Loucy (cell line): Measurements from ENCODE around the gene LHX4.

Source experiments
- H2AFZ ChIP-seq: fragments of 200-600 bp; sonication (generic); 2 replicates; pipeline ENCODE4 v1.6.0; 2016; ENCODE audit warnings: antibody characterized with exemption, mild to moderate bottlenecking, low read length, moderate library complexity
- H3F3A ChIP-seq: fragments of 200-600 bp; 2 replicates; pipeline ENCODE4 v1.6.0; 2016; ENCODE audit warnings: antibody characterized with exemption, low read depth, mild to moderate bottlenecking
- H3K27me3 ChIP-seq: fragments of 200-600 bp; sonication (generic); 2 replicates; pipeline ENCODE4 v1.6.1; 2014; ENCODE audit warnings: low read length, mild to moderate bottlenecking; ENCODE audit not compliant: insufficient read depth, poor library complexity, severe bottlenecking
- H3K36me3 ChIP-seq: fragments of 200-600 bp; sonication (generic); 2 replicates; pipeline ENCODE4 v1.6.1; 2016; ENCODE audit warnings: low read length; ENCODE audit not compliant: insufficient read depth
- H3K4me1 ChIP-seq: fragments of 200-600 bp; sonication (generic); 2 replicates; pipeline ENCODE4 v1.5.1; 2014; ENCODE audit warnings: low read length, mild to moderate bottlenecking; ENCODE audit not compliant: insufficient read depth, poor library complexity, severe bottlenecking
- H3K4me2 ChIP-seq: fragments of 200-600 bp; sonication (generic); 2 replicates; pipeline ENCODE4 v1.6.0; 2014; ENCODE audit warnings: antibody characterized with exemption, low read length, low read depth, mild to moderate bottlenecking; ENCODE audit not compliant: poor library complexity, severe bottlenecking
- H3K4me3 ChIP-seq: fragments of 200-600 bp; sonication (generic); 2 replicates; pipeline ENCODE4 v1.5.1; 2014; ENCODE audit warnings: low read length, mild to moderate bottlenecking, mixed read lengths; ENCODE audit not compliant: poor library complexity, severe bottlenecking
- H3K79me2 ChIP-seq: fragments of 200-600 bp; sonication (generic); 2 replicates; pipeline ENCODE4 v1.6.1; 2014; ENCODE audit warnings: low read length; ENCODE audit not compliant: insufficient read depth
- H3K9ac ChIP-seq: fragments of 200-600 bp; sonication (generic); 2 replicates; pipeline ENCODE4 v1.6.0; 2014; ENCODE audit warnings: mild to moderate bottlenecking, low read depth, low read length, moderate library complexity; ENCODE audit not compliant: poor library complexity, severe bottlenecking
- H3K9me2 ChIP-seq: fragments of 200-600 bp; sonication (generic); replicated peaks from 2 replicates; pipeline ENCODE4 v1.6.1; 2016; ENCODE audit warnings: low read depth, low read length, mixed read lengths
- H3K9me3 ChIP-seq: fragments of 200-600 bp; sonication (generic); 2 replicates; pipeline ENCODE4 v1.6.1; 2014; ENCODE audit warnings: mild to moderate bottlenecking, antibody characterized with exemption, low read length, low read depth; ENCODE audit not compliant: insufficient read depth
- H4K20me1 ChIP-seq: fragments of 200-600 bp; sonication (generic); 2 replicates; pipeline ENCODE4 v1.6.0; 2014; ENCODE audit warnings: antibody characterized with exemption, low read length, mild to moderate bottlenecking; ENCODE audit not compliant: insufficient read depth, poor library complexity, severe bottlenecking
- EZH2phosphoT487 ChIP-seq: fragments of 200-600 bp; IDR thresholded peaks from 2 replicates; pipeline ENCODE4 v1.6.1; 2018; ENCODE audit warnings: antibody characterized with exemption, mild to moderate bottlenecking, moderate library complexity, borderline replicate concordance
- TF ChIP-seq, protein P1 (sequence below): fragments of 200-600 bp; sonication (generic); conservative IDR thresholded peaks from 2 replicates; pipeline ENCODE4 v1.5.1; 2014; ENCODE audit warnings: mild to moderate bottlenecking, antibody characterized with exemption, low read length

Gene LHX4

DNA sequence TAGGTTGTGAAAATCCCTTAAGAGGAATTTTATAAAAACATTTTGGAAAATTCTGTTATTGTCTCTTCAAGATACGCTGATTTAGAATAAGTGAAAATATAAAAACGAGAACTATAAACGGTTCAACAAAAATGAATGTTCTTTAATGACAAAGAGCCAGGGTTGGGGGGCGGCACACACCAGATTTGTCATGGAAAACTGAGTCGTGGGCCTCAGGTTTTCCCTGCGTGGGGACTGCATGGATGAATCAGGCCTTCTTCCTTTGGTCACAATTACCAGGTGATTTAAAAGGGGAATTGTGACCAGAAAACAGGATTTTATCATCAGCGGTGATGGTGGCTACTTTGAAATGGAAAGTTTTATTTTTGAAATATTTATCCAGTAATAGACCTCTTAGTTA is 8.6 kb downstream of the LHX4 start:
- Histone ChIP-seq H2AFZ (no peak overlapping the region), H3K4me3 (no peak overlapping the region), H3K9me3 (no peaks in the 10 kb centered on the region), H3F3A (no peaks in the 10 kb centered on the region), H3K79me2 (no peaks in the 10 kb centered on the region), H3K36me3 (no peaks in the 10 kb centered on the region), H3K4me1 (no peaks in the 10 kb centered on the region), H3K27me3 (no peaks in the 10 kb centered on the region), H3K9me2 (no peaks in the 10 kb centered on the region), H3K4me2 (no peak overlapping the region), H4K20me1 (no peaks in the 10 kb centered on the region), H3K9ac (no peak overlapping the region)
- TF ChIP-seq EZH2phosphoT487 = no peak
- TF ChIP-seq, protein P1, sequence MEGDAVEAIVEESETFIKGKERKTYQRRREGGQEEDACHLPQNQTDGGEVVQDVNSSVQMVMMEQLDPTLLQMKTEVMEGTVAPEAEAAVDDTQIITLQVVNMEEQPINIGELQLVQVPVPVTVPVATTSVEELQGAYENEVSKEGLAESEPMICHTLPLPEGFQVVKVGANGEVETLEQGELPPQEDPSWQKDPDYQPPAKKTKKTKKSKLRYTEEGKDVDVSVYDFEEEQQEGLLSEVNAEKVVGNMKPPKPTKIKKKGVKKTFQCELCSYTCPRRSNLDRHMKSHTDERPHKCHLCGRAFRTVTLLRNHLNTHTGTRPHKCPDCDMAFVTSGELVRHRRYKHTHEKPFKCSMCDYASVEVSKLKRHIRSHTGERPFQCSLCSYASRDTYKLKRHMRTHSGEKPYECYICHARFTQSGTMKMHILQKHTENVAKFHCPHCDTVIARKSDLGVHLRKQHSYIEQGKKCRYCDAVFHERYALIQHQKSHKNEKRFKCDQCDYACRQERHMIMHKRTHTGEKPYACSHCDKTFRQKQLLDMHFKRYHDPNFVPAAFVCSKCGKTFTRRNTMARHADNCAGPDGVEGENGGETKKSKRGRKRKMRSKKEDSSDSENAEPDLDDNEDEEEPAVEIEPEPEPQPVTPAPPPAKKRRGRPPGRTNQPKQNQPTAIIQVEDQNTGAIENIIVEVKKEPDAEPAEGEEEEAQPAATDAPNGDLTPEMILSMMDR = no peak

- Histone ChIP-seq H3K79me2 (no peaks in the 10 kb centered on the region), H2AFZ (no peak overlapping the region), H3K4me3 (no peak overlapping the region), H3K9me3 (no peaks in the 10 kb centered on the region), H3K9ac (no peak overlapping the region), H3F3A (no peaks in the 10 kb centered on the region), H4K20me1 (no peaks in the 10 kb centered on the region), H3K9me2 (no peaks in the 10 kb centered on the region), H3K36me3 (no peaks in the 10 kb centered on the region), H3K4me2 (no peak overlapping the region), H3K27me3 (no peaks in the 10 kb centered on the region), H3K4me1 (peaks cover under 1% of the 10 kb centered on the region)
- TF ChIP-seq, protein P1 = no peak
- no peak for TF ChIP-seq EZH2phosphoT487
Measured at GRCh38 chr1:180239145-180240096, 9.4 kb downstream of the LHX4 start.

- Histone ChIP-seq H3K79me2 (no peaks in the 10 kb centered on the region), H2AFZ (no peak overlapping the region), H3K27me3 (no peaks in the 10 kb centered on the region), H3K9me2 (no peaks in the 10 kb centered on the region), H3K9ac (no peak overlapping the region), H3K4me3 (no peak overlapping the region), H4K20me1 (no peaks in the 10 kb centered on the region), H3F3A (no peaks in the 10 kb centered on the region), H3K36me3 (no peaks in the 10 kb centered on the region), H3K9me3 (no peaks in the 10 kb centered on the region), H3K4me2 (no peak overlapping the region), H3K4me1 (peaks cover 9% of the 10 kb centered on the region)
- TF ChIP-seq, protein P1 = no peak
- no peak for TF ChIP-seq EZH2phosphoT487
Measured at GRCh38 chr1:180241716-180242544, 11.9 kb downstream of the LHX4 start.
